Right atrium auricular region (tissue), 2 donors: ENCODE results near the gene COL27A1. TPM values are rescaled to one million over a fixed set of nuclear protein-coding genes. Genes with fewer than 3 reads are reported as not detected.

Experiments used
- DNase-seq: peaks from one replicate; pipeline ENCODE4 v3.0.0-alpha.2; 2019; ENCODE audit warnings: low spot score
- H3K27ac ChIP-seq, 2 donors: fragments of 200-600 bp; sonication (generic); 1 replicate in 1 of 2; 2 replicates in 1 of 2; pipeline ENCODE4 v1.5.1; 2016 to 2019
- H3K27me3 ChIP-seq, 2 donors: fragments of 200-600 bp; sonication (generic); one replicate each; pipeline versions ENCODE4 v1.5.1 to v1.6.0; 2017 to 2019
- H3K36me3 ChIP-seq: fragments of 200-600 bp; sonication (generic); one replicate; pipeline ENCODE4 v1.5.1; 2016
- H3K4me1 ChIP-seq, 2 donors: fragments of 200-600 bp; sonication (generic); one replicate each; pipeline versions ENCODE4 v1.5.1 to v1.6.0; 2017 to 2019
- H3K4me3 ChIP-seq, 2 donors: fragments of 200-600 bp; sonication (generic); 1 replicate in 1 of 2; 2 replicates in 1 of 2; pipeline ENCODE4 v1.5.1; 2017 to 2019; ENCODE audit warnings: mild to moderate bottlenecking in 1 of 2, moderate library complexity in 1 of 2
- H3K9me3 ChIP-seq, 2 donors: fragments of 200-600 bp; sonication (generic); one replicate each; pipeline ENCODE4 v1.5.1; 2019
- total RNA-seq, 2 donors: library from RNA; depleted of rRNA; stranded (reverse); fragments of >200 nt; gene quantifications; one replicate each; pipeline ENCODE4 v1.1.0, GENCODE V29; 2016
- TF ChIP-seq, protein P1 (sequence below), 2 donors: fragments of 200-600 bp; sonication (generic); IDR thresholded peaks; one replicate each; pipeline ENCODE4 v1.5.1; 2019; ENCODE audit warnings: antibody characterized with exemption in 2 of 2

The COL27A1 gene
- total RNA-seq, 2 donors from 2014 or later: 1.5 to 2.7 TPM

DNA sequence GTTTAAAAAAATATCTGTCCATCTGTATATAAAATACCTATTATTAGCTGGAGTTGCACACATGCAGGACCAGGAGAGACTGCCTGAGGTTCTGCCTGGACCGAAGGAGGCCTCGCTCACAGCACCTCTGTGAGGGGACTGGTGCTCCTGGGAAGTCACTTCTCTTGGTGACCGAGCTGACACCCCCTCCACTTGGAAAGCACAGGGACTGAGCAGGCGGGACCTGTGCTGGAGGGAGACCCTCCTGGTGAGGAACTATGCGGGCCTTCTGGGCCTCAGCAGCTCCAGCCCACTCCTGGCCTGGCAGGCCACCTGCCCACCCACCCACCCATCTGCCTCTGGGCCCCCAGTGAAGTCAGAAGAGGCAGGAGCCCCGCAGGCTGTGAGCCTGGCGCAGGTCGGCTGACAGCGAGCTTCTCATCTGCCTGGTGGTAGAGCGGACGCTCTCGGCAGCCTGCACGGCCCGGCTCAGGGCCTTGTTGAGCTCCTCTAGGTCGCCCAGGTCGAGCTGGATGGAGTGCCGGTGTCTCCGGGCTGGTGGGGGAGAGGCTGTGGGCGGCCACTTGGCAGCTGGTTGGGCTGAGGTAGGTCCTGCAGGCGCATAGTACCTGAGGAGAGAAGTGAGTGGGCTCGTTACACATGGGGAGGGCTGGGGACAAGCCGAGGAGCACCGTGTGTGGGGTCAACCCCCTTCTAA lies 181.5 kb downstream of the COL27A1 start:
- H3K4me1 ChIP-seq: no peaks in the 10 kb centered on the region
- H3K27ac ChIP-seq: no peak overlapping the region
- no peak for DNase-seq
- H3K4me3 ChIP-seq: no peak overlapping the region
- TF ChIP-seq, protein P1, sequence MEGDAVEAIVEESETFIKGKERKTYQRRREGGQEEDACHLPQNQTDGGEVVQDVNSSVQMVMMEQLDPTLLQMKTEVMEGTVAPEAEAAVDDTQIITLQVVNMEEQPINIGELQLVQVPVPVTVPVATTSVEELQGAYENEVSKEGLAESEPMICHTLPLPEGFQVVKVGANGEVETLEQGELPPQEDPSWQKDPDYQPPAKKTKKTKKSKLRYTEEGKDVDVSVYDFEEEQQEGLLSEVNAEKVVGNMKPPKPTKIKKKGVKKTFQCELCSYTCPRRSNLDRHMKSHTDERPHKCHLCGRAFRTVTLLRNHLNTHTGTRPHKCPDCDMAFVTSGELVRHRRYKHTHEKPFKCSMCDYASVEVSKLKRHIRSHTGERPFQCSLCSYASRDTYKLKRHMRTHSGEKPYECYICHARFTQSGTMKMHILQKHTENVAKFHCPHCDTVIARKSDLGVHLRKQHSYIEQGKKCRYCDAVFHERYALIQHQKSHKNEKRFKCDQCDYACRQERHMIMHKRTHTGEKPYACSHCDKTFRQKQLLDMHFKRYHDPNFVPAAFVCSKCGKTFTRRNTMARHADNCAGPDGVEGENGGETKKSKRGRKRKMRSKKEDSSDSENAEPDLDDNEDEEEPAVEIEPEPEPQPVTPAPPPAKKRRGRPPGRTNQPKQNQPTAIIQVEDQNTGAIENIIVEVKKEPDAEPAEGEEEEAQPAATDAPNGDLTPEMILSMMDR (IDR thresholded peaks at IDR 0.05): no peak
- peaks cover 43% of the 10 kb centered on the region for H3K36me3 ChIP-seq
- no peaks in the 10 kb centered on the region for H3K27me3 ChIP-seq
- H3K9me3 ChIP-seq: no peaks in the 10 kb centered on the region

DNA sequence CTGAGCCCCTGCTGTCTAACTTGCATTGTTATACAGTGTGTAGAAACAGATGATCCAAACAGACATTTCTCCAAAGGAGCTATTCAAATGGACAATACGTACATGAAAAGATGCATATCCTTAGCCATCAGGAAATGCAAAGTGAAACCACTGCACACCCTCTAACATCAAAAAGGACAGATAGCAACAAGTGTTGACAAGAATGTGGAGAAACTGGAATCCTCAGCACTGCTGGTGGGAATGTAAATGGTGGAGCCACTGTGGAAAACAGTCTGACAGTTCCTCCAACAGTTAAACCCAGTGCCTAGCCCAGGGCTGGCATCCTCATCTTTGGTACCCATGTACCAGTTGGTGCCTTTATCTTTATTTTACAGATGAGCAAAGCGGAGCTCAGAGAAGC lies 182.8 kb downstream of the COL27A1 start:
- no peak for DNase-seq
- TF ChIP-seq, protein P1 (IDR thresholded peaks at IDR 0.05): no peak
- Histone ChIP-seq H3K36me3 (peaks cover 51% of the 10 kb centered on the region), H3K4me1 (no peaks in the 10 kb centered on the region), H3K27ac (no peak overlapping the region), H3K4me3 (no peak overlapping the region), H3K27me3 (no peaks in the 10 kb centered on the region), H3K9me3 (no peaks in the 10 kb centered on the region)

DNA sequence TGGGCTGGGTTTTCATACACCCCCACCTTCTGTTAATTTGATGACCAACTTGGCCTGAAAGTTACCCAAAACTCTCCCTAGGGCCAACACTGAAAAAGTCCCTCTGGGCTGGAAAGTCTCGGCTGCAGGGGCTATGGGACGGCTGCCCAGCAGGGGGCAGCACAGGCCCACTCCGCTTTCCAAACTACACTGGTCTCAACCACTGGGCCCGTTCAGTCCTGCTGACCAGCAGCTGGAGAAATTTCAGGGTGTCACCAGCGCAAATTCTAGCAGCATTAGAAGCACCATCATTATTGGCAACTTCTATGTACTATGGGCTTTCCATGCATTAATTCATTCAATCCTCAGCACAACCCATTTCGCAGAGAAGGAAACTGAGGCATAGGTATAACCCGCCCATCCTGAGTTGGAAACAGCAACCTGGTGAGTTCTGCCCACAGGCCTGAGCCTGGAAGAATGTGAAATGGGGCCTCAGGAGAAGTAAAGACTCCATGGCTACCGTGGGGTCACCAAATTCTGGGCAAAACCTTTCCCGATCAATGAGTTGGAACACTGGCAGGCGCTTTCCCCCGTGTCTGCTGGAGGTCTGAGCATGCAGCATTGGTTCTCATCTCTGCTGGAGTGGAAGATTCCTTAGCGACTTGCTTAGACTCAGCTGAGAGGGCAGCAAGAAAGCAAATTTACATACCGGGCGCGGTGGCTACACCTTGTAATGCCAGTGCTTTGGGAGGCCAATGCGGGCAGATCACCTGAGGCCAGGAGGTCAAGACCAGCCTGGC lies 184.0 kb downstream of the COL27A1 start:
- Histone ChIP-seq H3K4me1 (no peaks in the 10 kb centered on the region), H3K9me3 (no peaks in the 10 kb centered on the region), H3K36me3 (peaks cover 62% of the 10 kb centered on the region), H3K27me3 (no peaks in the 10 kb centered on the region), H3K27ac (no peak overlapping the region), H3K4me3 (no peak overlapping the region)
- DNase-seq: no peak
- TF ChIP-seq, protein P1 (IDR thresholded peaks at IDR 0.05): peak; percentile 64 to 76

DNA sequence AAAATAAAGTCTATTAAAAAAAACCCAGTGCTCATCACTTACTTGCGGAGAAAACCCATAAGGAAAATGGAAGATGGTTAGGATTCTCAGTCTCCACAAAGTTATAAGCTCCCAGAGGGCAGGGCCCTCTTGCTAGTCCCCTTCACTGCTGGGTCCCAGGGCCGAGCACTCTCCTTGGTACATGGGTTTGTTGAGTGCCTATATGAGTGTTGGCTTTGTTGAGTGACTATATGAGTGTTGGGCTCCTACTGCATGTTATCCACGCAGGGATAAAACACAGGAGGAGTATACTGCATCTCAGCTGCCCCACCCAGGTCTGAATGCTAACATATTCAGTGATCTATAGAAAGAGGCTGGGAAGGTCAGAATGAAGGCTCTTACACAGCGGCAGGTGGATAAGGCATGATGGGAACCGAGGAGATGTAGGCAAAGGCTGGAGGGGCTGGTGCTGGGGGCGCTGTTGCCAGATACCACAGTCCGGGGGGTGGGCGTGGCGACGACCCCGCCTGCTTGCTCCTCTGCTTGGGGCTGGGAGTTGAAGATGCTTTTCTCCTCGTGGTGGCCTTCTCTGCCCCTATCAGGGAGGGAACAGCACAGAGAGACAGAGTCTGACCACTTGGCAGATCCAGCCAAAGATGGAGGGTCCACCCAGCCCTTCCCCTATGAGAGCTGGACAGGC lies 186.0 kb downstream of the COL27A1 start:
- TF ChIP-seq, protein P1 (IDR thresholded peaks at IDR 0.05): no peak
- DNase-seq: no peak
- Histone ChIP-seq H3K27ac (no peak overlapping the region), H3K4me3 (no peak overlapping the region), H3K4me1 (no peaks in the 10 kb centered on the region), H3K9me3 (no peaks in the 10 kb centered on the region), H3K36me3 (peaks cover 79% of the 10 kb centered on the region), H3K27me3 (no peaks in the 10 kb centered on the region)

DNA sequence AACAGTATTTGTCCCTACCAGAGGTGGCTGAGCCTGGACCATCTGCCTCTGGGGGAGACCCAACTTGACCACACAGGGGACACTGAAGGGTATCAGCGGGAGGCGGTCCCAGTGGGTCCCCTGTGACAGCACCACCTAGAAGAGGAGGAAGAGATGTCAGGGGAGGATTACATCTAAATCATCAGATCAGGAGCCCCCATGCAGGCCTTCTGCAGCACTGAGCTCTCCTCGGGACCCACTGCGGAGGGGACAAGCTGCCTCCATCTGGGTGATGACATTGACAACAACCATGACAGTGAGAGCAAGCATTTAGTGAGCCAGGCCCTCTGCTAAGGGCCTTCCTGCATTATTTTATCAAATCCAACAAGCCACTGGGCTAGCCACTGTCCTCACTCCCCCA lies 186.7 kb downstream of the COL27A1 start:
- H3K4me1 ChIP-seq: no peaks in the 10 kb centered on the region
- no peak for DNase-seq
- H3K27me3 ChIP-seq: no peaks in the 10 kb centered on the region

More for the DNA sequence above, 186.7 kb downstream of the COL27A1 start:
- Histone ChIP-seq H3K9me3 (no peaks in the 10 kb centered on the region), H3K36me3 (peaks cover 80% of the 10 kb centered on the region), H3K4me3 (no peak overlapping the region), H3K27ac (no peak overlapping the region)
- TF ChIP-seq, protein P1 (IDR thresholded peaks at IDR 0.05): no peak
